HepG2 (cell line): ENCODE measurements around the gene CD68. TPM values are rescaled to one million over a fixed set of nuclear protein-coding genes. Genes with fewer than 3 reads are reported as not detected.

Experiments used
- KLF16 ChIP-seq, 2 experiments: sonication (generic) in 1 of 2; formaldehyde crosslinking in 1 of 2; IDR thresholded peaks; 2 replicates each; pipeline versions ENCODE4 v1.6.1 to v1.8.0; 2016 to 2023; ENCODE audit warnings: missing genetic modification reagents in 2 of 2, missing compliant biosample characterization in 1 of 2
- POLR2A ChIP-seq, 2 experiments: IDR thresholded peaks; 2 replicates each; pipeline ENCODE4 v1.6.1; 2011; ENCODE audit warnings: low read depth in 2 of 2, low read length in 2 of 2, mild to moderate bottlenecking in 1 of 2, moderate library complexity in 1 of 2; ENCODE audit not compliant: insufficient read depth in 1 of 2
- RAD21 ChIP-seq: fragments of 450-650 bp; formaldehyde crosslinking; IDR thresholded peaks from 2 replicates; pipeline ENCODE4 v1.5.0; 2020; ENCODE audit warnings: mild to moderate bottlenecking
- RFXANK ChIP-seq: IDR thresholded peaks from 2 replicates; pipeline ENCODE4 v1.6.1; 2016
- SP5 ChIP-seq: IDR thresholded peaks from 2 replicates; pipeline ENCODE4 v1.6.1; 2016; ENCODE audit warnings: low read depth, borderline replicate concordance
- ZNF256 ChIP-seq: sonication (generic); formaldehyde crosslinking; conservative IDR thresholded peaks from 2 replicates; pipeline ENCODE4 v1.4.0; 2020; ENCODE audit warnings: missing genetic modification reagents
- ZNF335 ChIP-seq: sonication (generic); formaldehyde crosslinking; IDR thresholded peaks from 2 replicates; pipeline ENCODE4 v1.4.0; 2020; ENCODE audit warnings: missing genetic modification reagents
- ZNF468 ChIP-seq: sonication (generic); formaldehyde crosslinking; IDR thresholded peaks from 2 replicates; pipeline ENCODE4 v1.8.0; 2022; ENCODE audit warnings: mild to moderate bottlenecking, moderate library complexity, missing genetic modification reagents
- ZNF512B ChIP-seq: sonication (generic); formaldehyde crosslinking; IDR thresholded peaks from 2 replicates; pipeline ENCODE4 v1.5.1; 2020; ENCODE audit warnings: missing genetic modification reagents, mild to moderate bottlenecking, borderline replicate concordance
- ZNF547 ChIP-seq: sonication (generic); formaldehyde crosslinking; IDR thresholded peaks from 2 replicates; pipeline ENCODE4 v1.5.1; 2020; ENCODE audit warnings: mild to moderate bottlenecking, missing genetic modification reagents
- polyA plus RNA-seq, 8 experiments: library from polyadenylated mRNA; depleted of rRNA in 3 of 8; stranded (reverse) in 7 of 8; unstranded in 1 of 8; fragments of >200 nt; fragmentation: Illumina TruSeq in 4 of 8; extraction: Trizol in 4 of 8; gene quantifications; 2 replicates each; pipeline versions ENCODE4 v1.2.1 to v1.2.3, GENCODE V29; 2011 to 2016; ENCODE audit warnings: low read depth in 4 of 8, missing spikeins in 1 of 8, mixed read lengths in 1 of 8; ENCODE audit not compliant: insufficient read depth in 1 of 8
- total RNA-seq, 5 experiments: library from RNA; depleted of rRNA; stranded (reverse); fragments of >200 nt; fragmentation: Illumina TruSeq; extraction: Trizol; gene quantifications; 2 replicates each; pipeline ENCODE4 v1.2.3, GENCODE V29; 2016; ENCODE audit warnings: low read depth in 1 of 5
- TF ChIP-seq, protein P1 (sequence below): sonication (generic); formaldehyde crosslinking; IDR thresholded peaks from 2 replicates; pipeline ENCODE4 v1.5.0; 2020; ENCODE audit warnings: mild to moderate bottlenecking, missing genetic modification reagents, borderline replicate concordance
- TF ChIP-seq, protein P2 (sequence below): sonication (generic); formaldehyde crosslinking; IDR thresholded peaks from 2 replicates; pipeline ENCODE4 v1.4.0; 2020; ENCODE audit warnings: missing genetic modification reagents
- TF ChIP-seq, protein P3 (sequence below), 2 experiments: sonication (generic) in 1 of 2; formaldehyde crosslinking in 1 of 2; IDR thresholded peaks; 2 replicates each; pipeline versions ENCODE4 v1.5.1 to v1.6.1; 2011 to 2020; ENCODE audit warnings: borderline replicate concordance in 1 of 2, low read depth in 1 of 2, low read length in 1 of 2, mild to moderate bottlenecking in 1 of 2, missing genetic modification reagents in 1 of 2, moderate library complexity in 1 of 2

Gene CD68
- total and polyA plus RNA-seq, 2 of the 13 experiments (the other 11 are each of a cell fraction or from before 2014, with no cell fraction given), result 10.3 to 104 TPM

DNA sequence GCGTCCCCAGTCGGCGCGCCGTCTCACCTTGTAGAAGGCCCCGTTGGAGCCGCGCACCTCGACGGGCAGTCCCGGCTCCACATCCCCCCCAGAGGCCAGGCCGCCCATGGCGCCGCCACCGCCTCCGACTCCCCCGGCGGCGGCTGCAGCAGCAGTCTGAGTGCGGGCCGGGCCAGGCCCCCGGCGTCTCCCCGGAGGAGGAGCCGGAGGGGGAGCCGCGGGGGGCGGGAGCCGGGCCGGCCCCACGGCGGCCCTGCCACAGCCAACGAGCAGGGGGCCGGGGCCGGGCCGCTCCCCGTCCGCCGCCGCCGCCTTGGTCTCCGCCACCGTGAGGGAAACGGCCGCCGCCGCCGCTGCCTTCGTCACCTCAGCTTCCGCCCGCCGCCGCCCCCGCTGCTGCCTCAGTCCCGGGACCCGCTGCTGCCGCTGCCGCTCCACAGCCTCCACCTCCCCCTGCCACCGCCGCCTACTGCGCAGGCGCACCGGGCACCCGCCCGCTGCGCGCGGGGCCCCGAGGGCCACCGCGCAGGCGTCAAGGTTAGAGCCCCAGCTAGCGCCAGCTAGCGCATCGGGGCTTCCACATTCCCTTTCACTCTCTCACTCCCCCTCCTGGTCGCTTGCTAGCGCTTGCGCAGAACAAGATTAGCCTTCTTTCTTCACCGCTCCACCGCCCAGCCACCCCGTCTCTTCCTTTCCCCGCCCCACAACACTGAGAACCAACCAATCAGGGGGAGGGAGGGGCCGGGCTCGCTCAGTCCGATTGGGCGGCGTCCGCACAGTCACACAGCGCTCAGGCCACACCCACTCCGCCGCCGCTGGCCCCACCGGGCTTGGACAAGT is 35.2 kb downstream of the CD68 start, which contains the start of gene FXR2 (continued):
- TF ChIP-seq, protein P1, sequence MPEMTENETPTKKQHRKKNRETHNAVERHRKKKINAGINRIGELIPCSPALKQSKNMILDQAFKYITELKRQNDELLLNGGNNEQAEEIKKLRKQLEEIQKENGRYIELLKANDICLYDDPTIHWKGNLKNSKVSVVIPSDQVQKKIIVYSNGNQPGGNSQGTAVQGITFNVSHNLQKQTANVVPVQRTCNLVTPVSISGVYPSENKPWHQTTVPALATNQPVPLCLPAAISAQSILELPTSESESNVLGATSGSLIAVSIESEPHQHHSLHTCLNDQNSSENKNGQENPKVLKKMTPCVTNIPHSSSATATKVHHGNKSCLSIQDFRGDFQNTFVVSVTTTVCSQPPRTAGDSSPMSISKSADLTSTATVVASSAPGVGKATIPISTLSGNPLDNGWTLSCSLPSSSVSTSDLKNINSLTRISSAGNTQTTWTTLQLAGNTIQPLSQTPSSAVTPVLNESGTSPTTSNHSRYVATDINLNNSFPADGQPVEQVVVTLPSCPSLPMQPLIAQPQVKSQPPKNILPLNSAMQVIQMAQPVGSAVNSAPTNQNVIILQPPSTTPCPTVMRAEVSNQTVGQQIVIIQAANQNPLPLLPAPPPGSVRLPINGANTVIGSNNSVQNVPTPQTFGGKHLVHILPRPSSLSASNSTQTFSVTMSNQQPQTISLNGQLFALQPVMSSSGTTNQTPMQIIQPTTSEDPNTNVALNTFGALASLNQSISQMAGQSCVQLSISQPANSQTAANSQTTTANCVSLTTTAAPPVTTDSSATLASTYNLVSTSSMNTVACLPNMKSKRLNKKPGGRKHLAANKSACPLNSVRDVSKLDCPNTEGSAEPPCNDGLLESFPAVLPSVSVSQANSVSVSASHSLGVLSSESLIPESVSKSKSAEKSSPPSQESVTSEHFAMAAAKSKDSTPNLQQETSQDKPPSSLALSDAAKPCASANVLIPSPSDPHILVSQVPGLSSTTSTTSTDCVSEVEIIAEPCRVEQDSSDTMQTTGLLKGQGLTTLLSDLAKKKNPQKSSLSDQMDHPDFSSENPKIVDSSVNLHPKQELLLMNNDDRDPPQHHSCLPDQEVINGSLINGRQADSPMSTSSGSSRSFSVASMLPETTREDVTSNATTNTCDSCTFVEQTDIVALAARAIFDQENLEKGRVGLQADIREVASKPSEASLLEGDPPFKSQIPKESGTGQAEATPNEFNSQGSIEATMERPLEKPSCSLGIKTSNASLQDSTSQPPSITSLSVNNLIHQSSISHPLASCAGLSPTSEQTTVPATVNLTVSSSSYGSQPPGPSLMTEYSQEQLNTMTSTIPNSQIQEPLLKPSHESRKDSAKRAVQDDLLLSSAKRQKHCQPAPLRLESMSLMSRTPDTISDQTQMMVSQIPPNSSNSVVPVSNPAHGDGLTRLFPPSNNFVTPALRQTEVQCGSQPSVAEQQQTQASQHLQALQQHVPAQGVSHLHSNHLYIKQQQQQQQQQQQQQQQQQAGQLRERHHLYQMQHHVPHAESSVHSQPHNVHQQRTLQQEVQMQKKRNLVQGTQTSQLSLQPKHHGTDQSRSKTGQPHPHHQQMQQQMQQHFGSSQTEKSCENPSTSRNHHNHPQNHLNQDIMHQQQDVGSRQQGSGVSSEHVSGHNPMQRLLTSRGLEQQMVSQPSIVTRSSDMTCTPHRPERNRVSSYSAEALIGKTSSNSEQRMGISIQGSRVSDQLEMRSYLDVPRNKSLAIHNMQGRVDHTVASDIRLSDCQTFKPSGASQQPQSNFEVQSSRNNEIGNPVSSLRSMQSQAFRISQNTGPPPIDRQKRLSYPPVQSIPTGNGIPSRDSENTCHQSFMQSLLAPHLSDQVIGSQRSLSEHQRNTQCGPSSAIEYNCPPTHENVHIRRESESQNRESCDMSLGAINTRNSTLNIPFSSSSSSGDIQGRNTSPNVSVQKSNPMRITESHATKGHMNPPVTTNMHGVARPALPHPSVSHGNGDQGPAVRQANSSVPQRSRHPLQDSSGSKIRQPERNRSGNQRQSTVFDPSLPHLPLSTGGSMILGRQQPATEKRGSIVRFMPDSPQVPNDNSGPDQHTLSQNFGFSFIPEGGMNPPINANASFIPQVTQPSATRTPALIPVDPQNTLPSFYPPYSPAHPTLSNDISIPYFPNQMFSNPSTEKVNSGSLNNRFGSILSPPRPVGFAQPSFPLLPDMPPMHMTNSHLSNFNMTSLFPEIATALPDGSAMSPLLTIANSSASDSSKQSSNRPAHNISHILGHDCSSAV, result no peak
- TF ChIP-seq ZNF547 (CRISPR knock-in tag) (0 out of 2 replicates have a peak, but pooled peaks have one; percentile 69), RAD21 (CRISPR knock-in tag) (peak; percentile 58), SP5 (CRISPR knock-in tag) (0 out of 2 replicates have a peak, but pooled peaks have one; percentile 12), POLR2A (IDR thresholded peaks at IDR 0.05; ENCODE audit: insufficient read depth in 1 of 2, low read depth in 2 of 2, low read length in 2 of 2) (peak in 1 of 2 experiments; percentile 64), ZNF512B (CRISPR knock-in tag) (no peak), ZNF468 (CRISPR knock-in tag) (no peak), KLF16 (CRISPR knock-in tag; IDR thresholded peaks at IDR 0.05) (no peak), RFXANK (CRISPR knock-in tag) (0 out of 2 replicates have a peak, but pooled peaks have one; percentile 59), ZNF335 (CRISPR knock-in tag) (no peak), ZNF256 (CRISPR knock-in tag) (no peak)
- TF ChIP-seq, protein P2, sequence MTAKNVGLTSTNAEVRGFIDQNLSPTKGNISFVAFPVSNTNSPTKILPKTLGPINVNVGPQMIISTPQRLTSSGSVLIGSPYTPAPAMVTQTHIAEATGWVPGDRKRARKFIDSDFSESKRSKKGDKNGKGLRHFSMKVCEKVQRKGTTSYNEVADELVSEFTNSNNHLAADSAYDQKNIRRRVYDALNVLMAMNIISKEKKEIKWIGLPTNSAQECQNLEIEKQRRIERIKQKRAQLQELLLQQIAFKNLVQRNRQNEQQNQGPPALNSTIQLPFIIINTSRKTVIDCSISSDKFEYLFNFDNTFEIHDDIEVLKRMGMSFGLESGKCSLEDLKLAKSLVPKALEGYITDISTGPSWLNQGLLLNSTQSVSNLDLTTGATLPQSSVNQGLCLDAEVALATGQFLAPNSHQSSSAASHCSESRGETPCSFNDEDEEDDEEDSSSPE (CRISPR knock-in tag), result 0 out of 2 replicates have a peak, but pooled peaks have one; percentile 32
- TF ChIP-seq, protein P3, sequence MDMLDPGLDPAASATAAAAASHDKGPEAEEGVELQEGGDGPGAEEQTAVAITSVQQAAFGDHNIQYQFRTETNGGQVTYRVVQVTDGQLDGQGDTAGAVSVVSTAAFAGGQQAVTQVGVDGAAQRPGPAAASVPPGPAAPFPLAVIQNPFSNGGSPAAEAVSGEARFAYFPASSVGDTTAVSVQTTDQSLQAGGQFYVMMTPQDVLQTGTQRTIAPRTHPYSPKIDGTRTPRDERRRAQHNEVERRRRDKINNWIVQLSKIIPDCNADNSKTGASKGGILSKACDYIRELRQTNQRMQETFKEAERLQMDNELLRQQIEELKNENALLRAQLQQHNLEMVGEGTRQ (IDR thresholded peaks at IDR 0.05; ENCODE audit: low read depth, low read length), result no peak
- TF ChIP-seq, protein P3 (CRISPR knock-in tag; IDR thresholded peaks at IDR 0.05; ENCODE audit: borderline replicate concordance), result no peak
